Endometrium (tissue), 2 donors: ENCODE results near the gene TSPAN8.
"Not testable (repeated sequence)": the region's sequence is repeated elsewhere in the genome, so short reads cannot be mapped to it uniquely, and the experiment has no call there.

Source experiments
- FAIRE-seq: peaks from 2 replicates; lab custom pipeline; 2012; peaks lifted over from hg19 to GRCh38; lab: Jason Lieb, UNC
- donor health status: control.
- donor health status: control.

TSPAN8 gene

DNA sequence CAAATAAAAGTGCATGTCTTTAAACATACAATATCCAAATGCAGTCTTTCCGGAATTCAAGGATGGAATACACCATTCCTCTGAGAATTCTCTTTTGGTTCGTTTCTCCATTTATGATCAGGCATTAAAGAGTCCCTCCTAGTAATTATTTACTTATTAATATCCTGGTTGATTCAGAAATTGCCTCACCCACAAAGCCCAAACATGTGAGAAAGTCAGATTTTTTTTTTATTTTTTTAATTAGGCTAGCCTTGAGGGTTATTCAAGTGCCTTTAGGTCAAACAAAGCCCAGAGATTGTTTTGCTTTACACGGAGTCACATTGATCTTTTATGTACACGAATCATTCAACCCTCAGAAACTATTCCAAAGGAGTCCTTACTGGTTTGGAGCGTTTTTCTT, 6.4 kb upstream of the TSPAN8 start:
- no peak for FAIRE-seq

DNA sequence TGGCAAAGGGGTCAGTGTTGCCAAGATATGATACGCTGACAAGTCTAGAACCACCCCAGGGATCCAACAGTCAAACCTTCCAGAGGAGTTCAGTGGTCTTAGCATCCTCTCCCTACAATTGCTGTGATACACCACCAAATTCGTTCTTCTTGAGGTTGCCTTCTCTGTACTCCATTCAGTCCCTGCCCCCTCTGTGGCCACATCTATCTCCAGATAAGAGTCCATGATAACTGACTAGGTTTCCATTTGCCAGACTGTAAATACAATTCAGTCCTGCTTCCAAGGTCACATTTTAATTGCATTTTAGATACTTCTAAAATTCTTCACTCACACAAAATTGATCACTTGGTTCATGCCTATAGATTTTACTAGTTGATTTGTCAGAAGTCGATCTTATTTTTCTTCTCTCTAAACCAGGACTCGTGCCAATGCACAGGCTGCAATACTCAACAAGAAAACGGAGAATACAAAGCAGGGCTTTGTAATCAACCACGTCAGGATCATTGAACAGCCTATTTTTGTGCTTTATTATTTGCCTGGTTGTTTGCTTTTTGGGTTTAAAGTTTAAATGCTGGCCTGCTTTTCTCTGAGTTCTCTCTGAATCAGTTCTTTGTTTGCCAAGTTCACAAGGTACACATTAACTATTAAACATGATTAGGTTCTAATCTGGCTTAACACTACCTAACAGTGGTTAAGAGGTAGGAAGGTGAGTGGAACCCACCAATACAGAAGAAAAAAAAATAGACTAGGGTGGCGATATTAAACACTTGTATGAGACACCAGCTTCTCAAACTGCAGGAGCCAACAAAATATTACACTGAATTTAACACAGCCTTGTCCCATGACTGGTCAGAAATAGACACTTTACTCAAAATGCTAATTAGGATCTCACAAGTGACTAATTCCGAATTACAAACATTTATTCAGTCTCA, 5.3 kb upstream of the TSPAN8 start:
- FAIRE-seq = no peak

GRCh38 chr12:71161591-71161990, 3.8 kb upstream of the TSPAN8 start:
- FAIRE-seq = no peak

DNA sequence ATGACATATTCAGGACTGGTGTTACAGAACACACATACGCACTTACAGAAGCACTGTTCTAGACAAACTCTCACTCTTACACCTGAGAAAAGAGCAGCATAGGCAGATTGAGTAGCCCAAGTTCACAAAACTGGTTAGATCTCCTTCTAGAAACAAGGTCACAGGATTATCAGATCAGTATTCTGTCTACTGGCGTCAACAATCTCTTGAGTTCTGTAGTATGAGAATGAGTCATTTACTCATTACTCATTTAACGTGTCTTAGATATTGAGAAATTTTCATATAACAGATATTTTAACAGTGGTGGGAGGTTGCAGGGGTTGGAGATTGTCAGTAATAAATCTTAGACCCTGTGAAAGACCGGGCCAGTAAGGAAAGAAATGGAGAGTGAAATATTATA, 2.8 kb upstream of the TSPAN8 start:
- FAIRE-seq = no peak

DNA sequence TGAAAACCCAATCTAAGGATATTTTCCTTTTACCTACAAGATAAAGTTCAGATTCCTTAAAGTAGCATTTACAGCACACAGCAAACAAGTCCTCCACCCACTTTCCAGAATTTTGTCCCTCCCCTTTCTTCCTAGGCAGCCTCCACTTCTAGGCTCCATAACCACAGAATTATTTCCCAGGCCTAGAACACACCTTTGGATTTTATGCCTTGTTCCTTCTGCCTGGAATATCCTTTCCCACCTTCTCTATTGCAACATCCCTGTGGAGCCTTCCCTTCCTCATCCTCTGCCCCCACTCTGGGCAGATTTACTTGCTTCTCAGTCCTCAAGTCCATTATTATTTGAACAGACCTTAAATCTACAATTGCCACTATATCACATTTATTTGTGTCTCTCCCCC, 2.1 kb upstream of the TSPAN8 start:
- no peak for FAIRE-seq

DNA sequence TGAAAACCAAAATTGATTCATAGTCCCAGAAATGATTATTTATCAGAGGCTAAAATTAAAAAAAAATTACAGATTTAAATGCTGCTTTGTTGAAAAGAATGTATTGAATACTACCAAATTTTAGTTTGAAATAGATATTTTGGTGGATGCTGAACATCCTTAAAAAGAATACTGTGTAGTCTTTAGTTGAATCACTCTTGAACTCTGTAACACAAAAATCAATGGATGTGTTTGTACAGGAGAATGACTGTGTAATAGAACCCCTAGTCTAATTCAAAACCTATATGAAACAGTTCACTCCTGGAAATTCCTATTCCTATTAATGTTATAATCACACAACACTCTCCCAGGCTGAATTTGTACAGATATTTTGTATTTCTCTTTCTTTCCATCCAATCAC, 1.5 kb upstream of the TSPAN8 start:
- no peak for FAIRE-seq

- no peak for FAIRE-seq
Observed at GRCh38 chr12:71158361-71158882, 623 bp upstream of the TSPAN8 start.

DNA sequence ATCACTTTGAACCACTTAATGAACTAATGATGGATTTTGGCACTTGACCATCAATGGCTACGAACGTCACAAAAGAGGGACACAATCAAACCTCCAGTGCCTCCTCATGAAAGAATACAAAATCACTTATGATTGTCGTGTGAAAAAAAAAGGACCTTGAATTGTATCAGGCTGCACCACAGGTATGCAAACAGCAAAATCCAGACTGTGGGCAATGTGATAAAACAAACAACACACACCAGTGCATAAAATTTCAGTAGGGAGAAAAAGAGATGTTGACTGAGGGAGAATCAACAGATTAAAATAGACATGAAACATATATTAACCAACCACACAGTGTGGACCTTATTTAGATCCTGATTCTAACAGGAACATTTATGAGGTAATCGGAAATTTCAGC, 2.6 kb downstream of the TSPAN8 start:
- FAIRE-seq = no peak

DNA sequence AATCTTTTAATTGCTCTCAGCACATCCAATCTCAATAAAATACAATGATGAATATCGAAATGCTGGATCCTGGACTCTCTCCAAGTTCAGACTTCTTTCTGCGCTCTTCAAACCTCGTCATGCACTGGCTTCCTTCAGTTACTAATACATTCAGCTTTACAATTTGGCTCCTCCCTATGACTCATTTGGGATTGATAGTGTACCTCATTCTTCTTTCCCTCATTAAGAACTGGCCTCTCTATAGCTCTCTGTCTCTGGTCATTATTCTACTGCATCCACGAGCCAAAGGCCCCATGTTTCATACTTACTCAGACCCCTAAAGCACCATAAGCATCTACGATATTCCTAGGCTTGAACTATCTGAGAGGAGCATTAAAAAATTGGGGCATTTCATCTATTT, 4.9 kb downstream of the TSPAN8 start:
- FAIRE-seq = no peak

- not testable (repeated sequence) for FAIRE-seq
Observed at GRCh38 chr12:71150041-71150440, 7.8 kb downstream of the TSPAN8 start.

DNA sequence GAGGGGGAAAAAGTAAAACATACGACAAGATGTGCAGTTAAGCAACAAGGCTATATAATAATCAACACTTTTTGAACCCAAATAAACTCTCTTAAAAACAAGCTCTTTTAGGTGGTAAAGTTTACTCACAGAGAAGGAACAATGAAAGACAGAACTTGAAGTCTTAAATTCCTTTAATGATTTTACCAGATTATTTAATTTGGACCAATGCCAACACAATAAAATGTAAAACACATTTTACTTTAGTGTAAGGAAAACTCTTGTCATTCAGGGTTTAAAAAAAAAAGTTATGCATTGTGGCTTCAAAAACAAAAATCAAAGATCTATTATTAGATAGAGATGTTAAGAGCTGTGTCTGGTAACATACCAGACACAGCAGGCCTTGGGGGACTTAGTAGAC, 13.1 kb downstream of the TSPAN8 start:
- no peak for FAIRE-seq

GRCh38 chr12:71142956-71143355, 14.8 kb downstream of the TSPAN8 start:
- no peak for FAIRE-seq

- peak; percentile 93 for FAIRE-seq
Observed at GRCh38 chr12:71142016-71142415, 15.8 kb downstream of the TSPAN8 start.

DNA sequence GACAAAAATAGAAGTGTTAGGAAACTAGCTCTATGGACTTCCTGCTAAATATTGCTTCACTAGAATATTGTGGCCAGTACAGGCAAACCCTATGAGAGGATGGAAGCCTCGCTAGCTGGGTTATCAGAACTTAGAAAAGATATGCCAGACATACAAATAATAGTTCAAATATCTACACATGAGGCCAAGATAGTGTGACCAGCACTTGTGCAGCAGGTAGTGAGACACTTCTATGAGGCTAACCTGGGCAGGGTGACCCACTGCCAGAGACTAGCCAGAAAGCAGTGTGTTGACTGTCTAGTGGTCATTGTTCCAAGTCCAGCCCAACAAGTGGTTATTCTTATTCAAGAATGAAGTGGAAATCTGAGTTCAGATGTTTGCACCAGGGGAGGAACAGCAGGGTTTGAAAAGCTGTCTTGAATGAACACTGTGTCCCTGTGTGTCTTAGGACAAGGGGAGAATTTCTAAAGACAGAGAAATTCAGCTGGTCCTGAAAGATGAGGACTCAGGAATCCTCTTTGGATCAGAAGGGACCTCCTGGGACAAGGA, 16.3 kb downstream of the TSPAN8 start:
- no peak for FAIRE-seq

DNA sequence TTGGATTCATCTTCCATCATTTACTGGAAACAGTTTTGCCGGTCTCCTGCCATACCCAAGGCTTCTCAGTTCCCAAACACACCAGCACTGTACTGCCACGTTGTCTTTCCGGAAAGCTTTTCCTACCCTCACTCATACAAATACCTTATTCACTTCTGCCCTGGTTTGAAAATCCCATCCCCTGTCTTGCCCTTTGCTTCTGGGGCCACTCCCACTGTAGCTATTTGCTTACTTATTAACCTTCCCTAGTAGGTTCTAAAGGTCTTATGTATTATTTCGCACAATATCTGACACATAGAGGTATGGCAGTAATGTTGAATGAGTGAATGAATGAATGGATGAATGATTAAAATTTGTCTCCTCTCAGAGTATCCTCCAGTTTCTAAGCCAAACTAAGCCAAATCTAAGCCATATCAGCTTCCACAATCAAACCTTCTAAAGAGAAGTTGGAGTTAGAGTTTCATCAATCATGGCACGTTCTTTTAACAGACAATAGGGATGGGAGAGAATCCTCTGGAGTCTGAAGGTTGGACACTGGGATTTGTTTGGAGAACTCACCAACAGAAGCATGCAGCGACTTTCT, 18.6 kb downstream of the TSPAN8 start:
- no peak for FAIRE-seq

DNA sequence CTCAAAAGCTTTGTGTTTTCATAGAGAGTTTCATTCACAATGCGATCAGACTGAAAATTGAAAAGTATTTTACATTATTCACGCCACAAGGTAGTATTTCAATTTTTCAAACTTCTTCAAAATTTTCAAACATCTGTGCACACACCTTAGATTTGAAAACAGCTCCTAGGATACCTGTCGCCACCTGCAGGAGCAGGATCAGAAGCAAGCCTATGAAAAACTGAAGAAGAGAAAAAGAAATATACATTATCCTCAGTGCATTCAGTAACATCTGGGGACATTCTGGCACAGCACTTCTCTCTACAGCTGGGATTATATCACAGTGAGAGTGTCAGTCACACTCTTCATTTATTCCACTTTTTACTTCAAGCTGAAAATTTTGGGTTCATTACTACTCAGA, 19.8 kb downstream of the TSPAN8 start:
- no peak for FAIRE-seq

GRCh38 chr12:71135812-71136176, 22.0 kb downstream of the TSPAN8 start:
- no peak for FAIRE-seq

GRCh38 chr12:71135077-71135811, 22.6 kb downstream of the TSPAN8 start:
- no peak for FAIRE-seq

GRCh38 chr12:71134405-71134804, 23.4 kb downstream of the TSPAN8 start:
- no peak for FAIRE-seq

DNA sequence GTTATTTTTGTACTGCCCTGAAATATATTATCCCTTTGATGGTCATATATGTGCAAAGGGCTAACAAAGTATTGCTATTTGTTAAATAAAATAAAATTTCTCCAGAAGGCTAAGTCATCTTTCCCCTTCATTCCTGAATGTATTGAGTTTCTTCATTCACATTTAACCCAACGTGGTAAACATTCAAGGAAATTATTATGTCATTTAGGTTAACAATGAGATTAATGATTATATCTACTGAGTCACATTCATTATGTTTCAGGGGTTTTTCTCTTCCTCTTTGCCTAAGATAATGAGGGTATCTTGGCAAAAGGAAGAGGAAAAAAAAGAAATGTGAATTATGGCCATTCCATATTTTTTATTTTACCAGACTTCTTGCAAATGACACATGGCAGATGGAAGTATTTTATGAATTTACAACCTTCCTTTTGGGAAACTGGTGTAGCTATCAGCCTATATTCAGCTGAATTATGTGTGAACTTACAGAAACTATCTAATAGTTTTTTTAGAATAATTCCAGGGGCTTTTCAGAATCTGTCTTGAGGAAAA, 27.2 kb downstream of the TSPAN8 start:
- FAIRE-seq = no peak

DNA sequence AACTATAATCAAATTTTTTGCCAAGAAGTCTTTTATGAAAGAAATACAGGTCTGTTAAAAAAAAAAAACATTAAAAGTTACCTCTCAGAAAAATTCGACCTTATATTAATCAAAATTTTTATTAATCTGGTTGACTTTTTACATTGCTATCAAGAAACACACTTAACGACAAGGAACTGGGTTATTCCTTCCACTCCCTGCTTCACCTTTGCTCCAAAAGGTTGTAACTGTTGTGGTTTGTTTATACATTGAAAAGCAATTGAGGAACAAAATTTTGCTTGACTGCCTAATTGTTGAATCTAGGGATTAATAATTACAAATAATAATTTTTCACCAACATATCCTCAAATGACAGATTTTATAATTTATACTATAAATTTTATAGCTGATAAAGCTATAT, 28.4 kb downstream of the TSPAN8 start:
- FAIRE-seq = peak; percentile 35

GRCh38 chr12:71128191-71128788, 29.5 kb downstream of the TSPAN8 start:
- FAIRE-seq = no peak
